GM18951 (cell line): ENCODE measurements around the gene SPON1.
"Not testable (repeated sequence)": the region's sequence is repeated elsewhere in the genome, so short reads cannot be mapped to it uniquely, and the experiment has no call there.

Source experiments
- POLR2A ChIP-seq: IDR thresholded peaks from 4 replicates; pipeline ENCODE4 v1.6.1; 2011; ENCODE audit warnings: mild to moderate bottlenecking; ENCODE audit not compliant: insufficient read length, insufficient read depth; ENCODE audit errors: extremely low read depth
- in situ Hi-C: fragments of 300-500 bp; cut with MboI; formaldehyde crosslinking; loops from one replicate; pipeline ENCODE4 v1.12.0; 2022; ENCODE audit warnings: low sequenced_read_pairs, mixed read lengths, inconsistent platforms; ENCODE audit not compliant: unreplicated experiment

Gene SPON1

GRCh38 chr11:14125529-14125928 is 163.0 kb downstream of the SPON1 start:
- no peak for TF ChIP-seq POLR2A
- in situ Hi-C loops, result no loop called here

GRCh38 chr11:14127679-14128078 is 165.2 kb downstream of the SPON1 start:
- in situ Hi-C loops, result no loop called here
- no peak for TF ChIP-seq POLR2A

- in situ Hi-C loops, result no loop called here
- TF ChIP-seq POLR2A, result no peak
Measured at GRCh38 chr11:14132312-14132711, 169.8 kb downstream of the SPON1 start.

GRCh38 chr11:14133381-14133780 is 170.9 kb downstream of the SPON1 start:
- in situ Hi-C loops, result no loop called here
- no peak for TF ChIP-seq POLR2A

GRCh38 chr11:14136561-14136960 is 174.0 kb downstream of the SPON1 start:
- no peak for TF ChIP-seq POLR2A
- in situ Hi-C loops, result no loop called here

GRCh38 chr11:14137284-14137683 is 174.8 kb downstream of the SPON1 start:
- in situ Hi-C loops, result no loop called here
- no peak for TF ChIP-seq POLR2A

- in situ Hi-C loops, result no loop called here
- TF ChIP-seq POLR2A, result no peak
Measured at GRCh38 chr11:14140991-14141390, 178.5 kb downstream of the SPON1 start.

GRCh38 chr11:14141676-14142075 is 179.2 kb downstream of the SPON1 start:
- TF ChIP-seq POLR2A, result no peak
- in situ Hi-C loops, result no loop called here

GRCh38 chr11:14144934-14145333 is 182.4 kb downstream of the SPON1 start:
- TF ChIP-seq POLR2A, result no peak
- in situ Hi-C loops, result no loop called here

- in situ Hi-C loops, result no loop called here
Measured at GRCh38 chr11:14148653-14149273, 186.2 kb downstream of the SPON1 start.

GRCh38 chr11:14149683-14150082 is 187.2 kb downstream of the SPON1 start:
- in situ Hi-C loops, result no loop called here
- no peak for TF ChIP-seq POLR2A

More at GRCh38 chr11:14148653-14149273, 186.2 kb downstream of the SPON1 start:
- TF ChIP-seq POLR2A, result no peak

GRCh38 chr11:14150878-14151277 is 188.4 kb downstream of the SPON1 start:
- TF ChIP-seq POLR2A, result no peak
- in situ Hi-C loops, result no loop called here

GRCh38 chr11:14154103-14154502 is 191.6 kb downstream of the SPON1 start:
- in situ Hi-C loops, result not testable (repeated sequence)

GRCh38 chr11:14158393-14158792 is 195.9 kb downstream of the SPON1 start:
- in situ Hi-C loops, result no loop called here

GRCh38 chr11:14163576-14163975 is 201.1 kb downstream of the SPON1 start:
- in situ Hi-C loops, result no loop called here

More at GRCh38 chr11:14158393-14158792, 195.9 kb downstream of the SPON1 start:
- TF ChIP-seq POLR2A, result no peak

GRCh38 chr11:14173679-14174078 is 211.2 kb downstream of the SPON1 start:
- in situ Hi-C loops, result not testable (repeated sequence)

More at GRCh38 chr11:14163576-14163975, 201.1 kb downstream of the SPON1 start:
- no peak for TF ChIP-seq POLR2A
